NCI-H2196 (cell line): Measurements from ENCODE around the gene RSPO4.
"Not testable (repeated sequence)": the region's sequence is repeated elsewhere in the genome, so short reads cannot be mapped to it uniquely, and the experiment has no call there.

Experiments
- DNase-seq: peaks from one replicate; lab custom pipeline; 2025; ENCODE audit not compliant: unreplicated experiment; lab: John Stamatoyannopoulos, UW

Gene RSPO4

GRCh38 chr20:1005452-1006027, 3.4 kb upstream of the RSPO4 start:
- peak; percentile 27 for DNase-seq

- no peak for DNase-seq
Observed at GRCh38 chr20:1003920-1004697, 2.0 kb upstream of the RSPO4 start.

DNA sequence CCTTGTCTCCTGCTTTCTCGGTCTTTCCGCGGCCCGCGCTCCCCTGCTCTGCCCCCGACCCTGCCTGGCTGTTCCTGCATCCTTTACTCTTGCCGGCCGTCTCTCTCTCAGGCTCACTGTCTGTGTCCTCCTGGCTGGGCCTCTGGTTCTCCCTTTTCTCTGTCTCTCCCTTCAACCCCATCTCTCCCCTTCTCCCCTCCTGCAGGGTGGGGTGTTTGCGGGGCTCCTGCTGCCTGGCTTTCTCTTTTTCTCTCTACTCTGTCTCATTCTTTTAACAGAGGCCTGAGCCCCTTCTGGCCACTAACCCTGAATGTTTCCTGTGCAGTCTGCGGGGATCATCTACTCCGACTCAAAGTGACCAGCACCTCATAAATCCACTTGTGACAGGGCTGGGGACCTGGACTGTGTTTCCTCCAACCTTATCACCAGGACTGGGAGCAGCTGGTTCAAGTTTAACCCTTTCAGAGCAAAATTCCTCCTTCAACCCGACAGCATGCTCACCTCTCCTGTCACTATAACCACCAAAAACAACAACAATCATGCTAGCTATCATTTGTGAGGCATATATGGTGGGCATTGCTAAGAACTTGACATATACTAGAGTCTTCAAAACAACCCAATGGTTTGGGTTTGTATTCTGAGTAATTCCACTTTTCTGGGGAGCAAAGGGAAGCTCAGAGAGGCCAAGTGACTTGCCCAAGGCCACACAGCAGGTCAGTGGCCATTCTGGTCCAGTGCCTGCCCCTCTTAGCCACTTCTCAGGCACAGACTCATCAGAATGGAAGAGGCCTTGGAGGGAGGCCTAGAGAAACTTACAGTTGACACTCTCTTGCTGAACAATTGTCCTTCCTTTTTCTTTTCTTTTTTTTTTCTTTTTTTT, 811 bp upstream of the RSPO4 start:
- DNase-seq = no peak

DNA sequence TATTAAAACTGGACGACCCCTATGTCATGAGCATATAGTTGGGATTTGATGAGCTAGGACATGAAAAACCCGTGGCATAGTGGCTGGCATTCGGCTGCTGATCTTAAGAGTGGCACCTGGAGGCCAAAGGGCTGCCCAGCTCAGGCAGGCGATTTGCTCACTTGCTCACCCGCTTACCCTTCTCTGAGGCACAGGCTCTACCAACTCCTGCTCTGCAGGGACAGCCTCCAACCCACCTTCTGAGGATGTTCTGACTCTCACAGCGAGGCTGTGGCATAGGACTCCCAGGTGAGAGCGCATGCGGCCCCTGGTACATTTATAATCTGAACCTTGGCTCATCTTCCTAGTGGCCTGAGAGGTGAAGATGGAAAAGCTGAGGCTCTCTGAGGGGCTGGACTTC, 995 bp downstream of the RSPO4 start:
- DNase-seq = no peak

GRCh38 chr20:998231-998830, 3.8 kb downstream of the RSPO4 start:
- no peak for DNase-seq

- DNase-seq = no peak
Observed at GRCh38 chr20:997486-997885, 4.6 kb downstream of the RSPO4 start.

GRCh38 chr20:997016-997415, 5.1 kb downstream of the RSPO4 start:
- DNase-seq = no peak

GRCh38 chr20:995170-995569, 6.9 kb downstream of the RSPO4 start:
- DNase-seq = no peak

DNA sequence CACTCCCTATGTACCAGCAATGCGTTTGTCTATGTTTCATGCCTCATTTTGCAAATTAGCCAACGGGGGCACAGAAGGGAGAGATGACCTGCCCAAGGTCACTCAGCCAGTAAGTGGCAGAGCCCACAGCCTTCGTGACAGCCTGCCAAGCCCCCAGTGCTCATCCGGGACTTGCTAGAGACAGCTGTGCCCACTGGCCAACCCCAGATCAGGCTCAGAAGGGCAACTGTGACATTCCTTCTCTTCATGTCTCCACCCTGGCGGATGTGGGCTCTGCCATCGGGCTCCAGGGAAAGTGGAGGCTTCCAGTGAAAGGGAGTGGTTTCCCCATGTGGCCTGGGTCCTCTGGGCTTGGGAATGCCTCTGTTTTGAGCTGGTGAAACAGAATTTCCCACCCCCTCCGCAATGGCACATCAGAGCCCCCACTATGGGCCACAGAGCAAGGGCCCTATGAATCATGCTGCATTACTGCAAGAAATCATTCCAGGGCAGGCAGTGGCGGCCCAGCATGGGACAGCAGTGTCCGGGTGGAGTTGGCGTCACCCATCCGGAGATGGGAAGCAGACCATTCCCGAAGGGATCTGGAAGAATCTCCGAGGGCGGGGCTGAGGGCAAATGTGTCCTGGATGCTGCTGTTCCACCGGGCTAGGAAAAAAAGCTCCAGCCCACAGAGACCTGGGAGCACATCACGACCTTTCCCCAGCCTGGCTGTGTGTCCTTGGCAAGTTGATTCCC, 9.1 kb downstream of the RSPO4 start:
- DNase-seq = no peak

DNA sequence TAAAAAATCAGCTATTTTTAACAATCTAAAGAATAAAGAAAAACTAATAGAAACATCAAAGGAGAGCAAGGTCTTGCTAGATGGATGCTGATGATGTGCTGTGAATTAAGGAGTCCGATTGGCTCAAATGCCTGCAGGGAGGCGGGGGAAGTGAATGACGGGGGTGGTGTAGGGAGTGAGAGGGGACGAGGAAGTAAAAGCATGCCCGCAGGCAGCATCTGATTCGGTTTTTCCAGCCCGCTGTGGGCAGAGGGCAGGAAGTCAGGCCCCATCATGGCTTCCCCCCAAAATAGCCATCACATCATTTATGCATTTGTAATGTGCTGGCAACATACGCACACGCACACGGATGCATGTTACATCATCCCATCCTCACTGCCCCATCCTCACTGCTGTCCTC, 10.3 kb downstream of the RSPO4 start:
- DNase-seq = no peak

- no peak for DNase-seq
Observed at GRCh38 chr20:990293-990959, 11.7 kb downstream of the RSPO4 start.

GRCh38 chr20:988272-988671, 13.8 kb downstream of the RSPO4 start:
- no peak for DNase-seq

DNA sequence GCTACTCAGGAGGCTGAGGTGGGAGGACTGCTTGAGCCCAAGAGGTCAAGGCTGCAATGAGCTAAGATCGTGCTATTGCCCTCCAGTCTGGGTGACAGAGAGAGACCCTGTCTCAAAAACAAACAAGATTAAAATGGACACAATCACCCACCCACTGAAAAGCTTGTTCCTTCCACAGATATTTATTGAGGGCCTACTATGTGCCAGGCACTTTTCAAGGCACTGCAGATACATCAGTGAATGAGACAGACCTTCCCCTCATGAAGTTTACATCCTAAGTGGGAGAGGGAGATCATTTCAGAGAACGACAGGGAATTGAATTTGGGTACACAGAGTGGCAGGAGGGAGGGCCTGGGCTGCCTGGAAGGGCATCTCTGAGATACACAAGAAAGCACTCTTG, 14.4 kb downstream of the RSPO4 start:
- no peak for DNase-seq

GRCh38 chr20:986733-987355, 15.3 kb downstream of the RSPO4 start:
- no peak for DNase-seq

DNA sequence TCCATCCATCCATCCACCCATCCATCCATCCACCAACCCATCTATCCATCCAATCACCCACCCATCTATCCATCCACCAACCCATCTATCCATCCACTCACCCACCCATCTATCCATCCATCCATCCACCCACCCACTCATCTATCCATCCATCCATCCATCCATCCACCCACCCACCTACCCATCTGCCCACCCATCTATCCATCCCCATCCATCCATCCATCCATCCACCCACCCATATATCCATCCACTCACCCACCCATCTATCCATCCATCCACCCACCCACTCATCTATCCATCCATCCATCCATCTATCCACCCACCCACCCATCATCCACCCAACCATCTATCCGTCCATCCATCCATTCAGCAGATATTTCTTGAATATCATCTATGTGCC, 17.1 kb downstream of the RSPO4 start:
- DNase-seq = not testable (repeated sequence)

- no peak for DNase-seq
Observed at GRCh38 chr20:982754-983153, 19.4 kb downstream of the RSPO4 start.

DNA sequence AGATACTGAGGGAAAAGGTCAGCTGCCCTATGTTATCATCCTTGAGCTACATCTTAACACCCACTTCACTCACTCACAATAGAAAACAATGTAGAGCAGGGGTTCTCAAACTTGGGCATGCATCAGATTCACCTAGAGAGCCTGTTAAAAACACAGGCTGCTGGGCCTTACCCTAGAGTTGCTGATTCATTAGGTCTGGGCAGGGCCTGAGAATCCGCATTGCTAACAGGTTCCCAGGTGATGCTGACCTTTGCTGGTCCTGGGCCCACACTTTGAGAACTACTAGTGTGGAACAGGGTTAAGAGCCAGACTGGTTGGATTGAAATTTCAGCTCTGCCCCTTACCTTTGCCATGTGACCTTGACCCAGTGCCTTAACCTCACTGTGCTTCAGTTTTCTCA, 25.1 kb downstream of the RSPO4 start:
- DNase-seq = no peak

- DNase-seq = no peak
Observed at GRCh38 chr20:976033-976432, 26.1 kb downstream of the RSPO4 start.

GRCh38 chr20:973785-974194, 28.3 kb downstream of the RSPO4 start:
- peak; percentile 10 for DNase-seq

- DNase-seq = no peak
Observed at GRCh38 chr20:972256-972655, 29.9 kb downstream of the RSPO4 start.
